Smooth muscle cell (in vitro differentiated cells): ENCODE measurements around the gene CCL7. TPM values are rescaled to one million over a fixed set of nuclear protein-coding genes. Genes with fewer than 3 reads are reported as not detected.

Experiments used
- DNase-seq: peaks from one replicate; lab custom pipeline; 2025; ENCODE audit not compliant: unreplicated experiment; lab: John Stamatoyannopoulos, UW
- H2AFZ ChIP-seq: fragments of 200-600 bp; sonication (generic); 2 replicates; pipeline ENCODE4 v1.6.0; 2016; ENCODE audit warnings: antibody characterized with exemption, low read depth, mild to moderate bottlenecking
- H3F3A ChIP-seq: fragments of 200-600 bp; sonication (generic); 2 replicates; pipeline ENCODE4 v1.6.0; 2017; ENCODE audit warnings: antibody characterized with exemption, low read depth
- H3K27ac ChIP-seq: fragments of 200-600 bp; sonication (generic); 2 replicates; pipeline ENCODE4 v1.5.1; 2016; ENCODE audit warnings: low read depth, mild to moderate bottlenecking
- H3K27me3 ChIP-seq: fragments of 200-600 bp; sonication (generic); 2 replicates; pipeline ENCODE4 v1.6.1; 2016; ENCODE audit warnings: low read depth, mild to moderate bottlenecking
- H3K36me3 ChIP-seq: fragments of 200-600 bp; sonication (generic); 2 replicates; pipeline ENCODE4 v1.5.1; 2016; ENCODE audit warnings: low read depth
- H3K4me1 ChIP-seq: fragments of 200-600 bp; sonication (generic); 2 replicates; pipeline ENCODE4 v1.5.1; 2016; ENCODE audit warnings: low read depth
- H3K4me2 ChIP-seq: fragments of 200-600 bp; sonication (generic); 2 replicates; pipeline ENCODE4 v1.6.0; 2016; ENCODE audit warnings: mild to moderate bottlenecking
- H3K4me3 ChIP-seq: fragments of 200-600 bp; sonication (generic); 2 replicates; pipeline ENCODE4 v1.5.1; 2016; ENCODE audit warnings: mild to moderate bottlenecking
- H3K79me2 ChIP-seq: fragments of 200-600 bp; sonication (generic); 2 replicates; pipeline ENCODE4 v1.6.0; 2016; ENCODE audit warnings: low read depth, mild to moderate bottlenecking
- H3K9ac ChIP-seq: fragments of 200-600 bp; sonication (generic); 2 replicates; pipeline ENCODE4 v1.6.0; 2016; ENCODE audit warnings: low read depth
- H3K9me3 ChIP-seq: fragments of 200-600 bp; sonication (generic); replicated peaks from 2 replicates; pipeline ENCODE4 v1.5.1; 2016; ENCODE audit warnings: low read depth
- H4K20me1 ChIP-seq: fragments of 200-600 bp; sonication (generic); 2 replicates; pipeline ENCODE4 v1.6.0; 2016; ENCODE audit warnings: low read depth
- WGBS: methylation state at CpG from one replicate; pipeline ENCODE4 v1.1.7; 2016; ENCODE audit warnings: low lambda C conversion rate; 5-methylcytosine and 5-hydroxymethylcytosine counted together
- polyA plus RNA-seq: library from polyadenylated mRNA; unstranded; fragments of >200 nt; fragmentation: Nextera tagmentation; extraction: Ambion mirVana; gene quantifications from 2 replicates; pipeline ENCODE4 v1.2.1, GENCODE V29; 2016
- total RNA-seq: library from RNA; depleted of rRNA; stranded (reverse); fragments of >200 nt; gene quantifications from 2 replicates; pipeline ENCODE4 v1.2.3, GENCODE V29; 2014
- TF ChIP-seq, protein P1 (sequence below): fragments of 200-600 bp; sonication (generic); IDR thresholded peaks from 2 replicates; pipeline ENCODE4 v1.5.1; 2017; ENCODE audit warnings: borderline replicate concordance, mild to moderate bottlenecking, antibody characterized with exemption; ENCODE audit not compliant: insufficient read depth, poor library complexity, severe bottlenecking

CCL7 gene
- total and polyA plus RNA-seq, 2 experiments from 2014 or later, result 0.31 to 0.74 TPM

DNA sequence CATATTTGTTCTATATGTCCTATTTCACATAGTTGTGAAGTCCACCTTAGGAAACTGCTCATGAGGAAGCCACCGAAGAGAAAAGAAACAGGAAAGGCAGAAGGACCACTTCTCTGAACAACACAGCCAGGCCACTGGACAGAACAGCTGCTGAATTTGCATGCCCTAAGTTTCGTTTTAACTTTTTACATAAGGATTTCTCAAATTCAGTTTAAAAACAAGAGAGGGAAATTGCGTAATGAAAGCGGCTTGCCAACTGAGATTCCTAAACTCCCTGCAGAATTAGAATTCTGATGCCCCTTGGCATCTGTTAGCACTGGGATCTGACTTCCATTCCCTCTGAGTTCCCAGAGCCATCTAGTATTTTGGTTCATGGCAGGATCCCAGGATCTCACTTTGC lies 44.3 kb downstream of the CCL7 start:
- no peaks in the 10 kb centered on the region for H3K36me3 ChIP-seq
- H3K4me1 ChIP-seq, result no peaks in the 10 kb centered on the region
- H3F3A ChIP-seq, result no peaks in the 10 kb centered on the region
- H4K20me1 ChIP-seq, result no peaks in the 10 kb centered on the region
- 80% methylated on average over 4 of the region's 4 CpGs for WGBS
- H3K4me2 ChIP-seq, result no peak overlapping the region
- H3K79me2 ChIP-seq, result no peaks in the 10 kb centered on the region
- H3K27ac ChIP-seq, result no peak overlapping the region
- no peak overlapping the region for H2AFZ ChIP-seq
- H3K4me3 ChIP-seq, result no peak overlapping the region
- TF ChIP-seq, protein P1, sequence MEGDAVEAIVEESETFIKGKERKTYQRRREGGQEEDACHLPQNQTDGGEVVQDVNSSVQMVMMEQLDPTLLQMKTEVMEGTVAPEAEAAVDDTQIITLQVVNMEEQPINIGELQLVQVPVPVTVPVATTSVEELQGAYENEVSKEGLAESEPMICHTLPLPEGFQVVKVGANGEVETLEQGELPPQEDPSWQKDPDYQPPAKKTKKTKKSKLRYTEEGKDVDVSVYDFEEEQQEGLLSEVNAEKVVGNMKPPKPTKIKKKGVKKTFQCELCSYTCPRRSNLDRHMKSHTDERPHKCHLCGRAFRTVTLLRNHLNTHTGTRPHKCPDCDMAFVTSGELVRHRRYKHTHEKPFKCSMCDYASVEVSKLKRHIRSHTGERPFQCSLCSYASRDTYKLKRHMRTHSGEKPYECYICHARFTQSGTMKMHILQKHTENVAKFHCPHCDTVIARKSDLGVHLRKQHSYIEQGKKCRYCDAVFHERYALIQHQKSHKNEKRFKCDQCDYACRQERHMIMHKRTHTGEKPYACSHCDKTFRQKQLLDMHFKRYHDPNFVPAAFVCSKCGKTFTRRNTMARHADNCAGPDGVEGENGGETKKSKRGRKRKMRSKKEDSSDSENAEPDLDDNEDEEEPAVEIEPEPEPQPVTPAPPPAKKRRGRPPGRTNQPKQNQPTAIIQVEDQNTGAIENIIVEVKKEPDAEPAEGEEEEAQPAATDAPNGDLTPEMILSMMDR, result no peak
- peaks cover 12% of the 10 kb centered on the region for H3K27me3 ChIP-seq
- no peak overlapping the region for H3K9ac ChIP-seq
- H3K9me3 ChIP-seq, result no peaks in the 10 kb centered on the region
- DNase-seq, result no peak

- DNase-seq, result no peak
- Histone ChIP-seq H3K27me3 (peaks cover 12% of the 10 kb centered on the region), H3K36me3 (no peaks in the 10 kb centered on the region), H3K79me2 (no peaks in the 10 kb centered on the region), H3F3A (no peaks in the 10 kb centered on the region), H3K4me2 (no peak overlapping the region), H2AFZ (no peak overlapping the region), H3K4me1 (no peaks in the 10 kb centered on the region), H3K27ac (no peak overlapping the region), H4K20me1 (no peaks in the 10 kb centered on the region), H3K4me3 (no peak overlapping the region), H3K9me3 (no peaks in the 10 kb centered on the region), H3K9ac (no peak overlapping the region)
- WGBS, result 72% methylated on average over 3 of the region's 3 CpGs
- TF ChIP-seq, protein P1, result no peak
Observed at GRCh38 chr17:34318474-34318873, 48.5 kb downstream of the CCL7 start.

- Histone ChIP-seq H3K79me2 (no peaks in the 10 kb centered on the region), H2AFZ (no peak within 1 kb of the TSS), H3K4me1 (no peaks in the 10 kb centered on the region), H3K27me3 (peaks cover 12% of the 10 kb centered on the region), H3K9me3 (no peaks in the 10 kb centered on the region), H3K4me2 (no peak within 1 kb of the TSS), H3K4me3 (no peak within 1 kb of the TSS), H3K36me3 (no peaks in the 10 kb centered on the region), H3K27ac (no peak within 1 kb of the TSS), H3K9ac (no peak within 1 kb of the TSS), H4K20me1 (no peaks in the 10 kb centered on the region), H3F3A (no peaks in the 10 kb centered on the region)
- no peak for DNase-seq
- TF ChIP-seq, protein P1, result no peak
- WGBS, result 82% methylated on average over 2 of the region's 2 CpGs
Observed at GRCh38 chr17:34319039-34319483, 49.0 kb downstream of the CCL7 start, which contains the start of gene CCL8. CCL8 (plus strand) TSS chr17:34319435; CDS start chr17:34319502, 67 bp downstream.

Other genes with a start within 250 kb of the CCL7 start
- 15.6 and 33.2 TPM in 2 replicates for gene CCL2, start 14.9 kb upstream of the CCL7 start, total RNA-seq
- 36.5 and 38.9 TPM in 2 replicates for gene CCL2, start 14.9 kb upstream of the CCL7 start, polyA plus RNA-seq
- gene CCL11, start 15.5 kb downstream of the CCL7 start, total RNA-seq, result not detected in 2 replicates
- gene CCL11, start 15.5 kb downstream of the CCL7 start, polyA plus RNA-seq, result not detected in 2 replicates
- gene CCL8, start 49.2 kb downstream of the CCL7 start, total RNA-seq, result not detected in 2 replicates
- gene CCL8, start 49.2 kb downstream of the CCL7 start, polyA plus RNA-seq, result not detected in 2 replicates
- gene CCL13, start 86.3 kb downstream of the CCL7 start, total RNA-seq, result not detected in 2 replicates
- not detected in 2 replicates for gene CCL13, start 86.3 kb downstream of the CCL7 start, polyA plus RNA-seq
- not detected in 2 replicates for gene CCL1, start 93.0 kb downstream of the CCL7 start, total RNA-seq
- not detected in 2 replicates for gene CCL1, start 93.0 kb downstream of the CCL7 start, polyA plus RNA-seq